Keratinocyte (primary cell): ENCODE data around the gene FGF8. TPM values are rescaled to one million over a fixed set of nuclear protein-coding genes. Genes with fewer than 3 reads are reported as not detected.

Experiments used
- DNase-seq: peaks from one replicate; pipeline ENCODE4 v3.0.0-alpha.2; 2011; ENCODE audit warnings: low read depth, missing footprints, low spot score
- FAIRE-seq: peaks from 2 replicates; lab custom pipeline; 2011; peaks lifted over from hg19 to GRCh38; lab: Jason Lieb, UNC
- H2AFZ ChIP-seq: 2 replicates; pipeline ENCODE4 v1.6.0; 2012; ENCODE audit warnings: low read length, control low read depth, inconsistent platforms; ENCODE audit not compliant: control insufficient read depth
- H3K27ac ChIP-seq: 2 replicates; pipeline ENCODE4 v1.5.1; 2011; ENCODE audit warnings: low read length; ENCODE audit not compliant: control insufficient read depth, insufficient read depth
- H3K27me3 ChIP-seq: 3 replicates; pipeline ENCODE4 v1.6.0; 2011; ENCODE audit warnings: low read length; ENCODE audit not compliant: control insufficient read depth, insufficient read depth; ENCODE audit errors: extremely low read depth
- H3K36me3 ChIP-seq, 2 experiments: 2 replicates in 1 of 2; 3 replicates in 1 of 2; pipeline ENCODE4 v1.5.1; 2011; ENCODE audit warnings: low read length in 2 of 2, mild to moderate bottlenecking in 1 of 2; ENCODE audit not compliant: control insufficient read depth in 2 of 2, insufficient read depth in 2 of 2; ENCODE audit errors: extremely low read depth in 1 of 2
- H3K4me1 ChIP-seq: 3 replicates; pipeline ENCODE4 v1.5.1; 2011; ENCODE audit warnings: low read length; ENCODE audit not compliant: control insufficient read depth, insufficient read depth; ENCODE audit errors: extremely low read depth
- H3K4me2 ChIP-seq: 3 replicates; pipeline ENCODE4 v1.6.0; 2011; ENCODE audit warnings: low read depth, low read length; ENCODE audit not compliant: control insufficient read depth, insufficient read depth; ENCODE audit errors: extremely low read depth
- H3K4me3 ChIP-seq, 3 experiments: fragments of 200-600 bp in 1 of 3; sonication (generic) in 1 of 3; 2 replicates in 2 of 3; 3 replicates in 1 of 3; pipeline ENCODE4 v1.5.1; 2011 to 2016; ENCODE audit warnings: low read length in 3 of 3, mild to moderate bottlenecking in 3 of 3, control low read depth in 2 of 3, inconsistent platforms in 1 of 3, low read depth in 1 of 3, mixed read lengths in 1 of 3, mixed run types in 1 of 3, moderate library complexity in 1 of 3; ENCODE audit not compliant: control insufficient read depth in 2 of 3, insufficient read depth in 2 of 3; ENCODE audit errors: extremely low read depth in 1 of 3
- H3K79me2 ChIP-seq: 2 replicates; pipeline ENCODE4 v1.6.0; 2012; ENCODE audit warnings: low read length; ENCODE audit not compliant: control insufficient read depth, insufficient read depth
- H3K9ac ChIP-seq: 3 replicates; pipeline ENCODE4 v1.6.0; 2011; ENCODE audit warnings: low read length; ENCODE audit not compliant: control insufficient read depth, insufficient read depth; ENCODE audit errors: extremely low read depth
- H3K9me1 ChIP-seq: 3 replicates; pipeline ENCODE4 v1.6.0; 2011; ENCODE audit warnings: low read length; ENCODE audit not compliant: control insufficient read depth, insufficient read depth; ENCODE audit errors: extremely low read depth
- H3K9me3 ChIP-seq: 2 replicates; pipeline ENCODE4 v1.5.1; 2012; ENCODE audit warnings: low read depth, low read length; ENCODE audit not compliant: control insufficient read depth
- H4K20me1 ChIP-seq: 3 replicates; pipeline ENCODE4 v1.6.0; 2011; ENCODE audit warnings: low read length; ENCODE audit not compliant: control insufficient read depth, insufficient read depth; ENCODE audit errors: extremely low read depth
- CTCF ChIP-seq, 3 experiments: IDR thresholded peaks in 1 of 3; conservative IDR thresholded peaks in 1 of 3; optimal IDR thresholded peaks in 1 of 3; 2 replicates in 2 of 3; 3 replicates in 1 of 3; pipeline versions ENCODE3 to v1.5.1; 2011; ENCODE audit warnings: low read length in 3 of 3, mild to moderate bottlenecking in 3 of 3, moderate library complexity in 2 of 3, control low read depth in 1 of 3, inconsistent platforms in 1 of 3; ENCODE audit not compliant: insufficient read depth in 2 of 3; ENCODE audit errors: extremely low read depth in 1 of 3
- EZH2 ChIP-seq: IDR thresholded peaks from one replicate; pipeline ENCODE4 v1.6.1; 2012; ENCODE audit warnings: inconsistent platforms, mild to moderate bottlenecking, low read length, moderate library complexity
- dilution Hi-C: fragments of 300-500 bp; cut with MboI; formaldehyde crosslinking; loops from one replicate; pipeline ENCODE4 v1.7.0; 2020; ENCODE audit warnings: low sequenced_read_pairs; ENCODE audit not compliant: extremely low pct_ligation_motif_present
- polyA plus RNA-seq, 5 experiments: library from polyadenylated mRNA; depleted of rRNA in 3 of 5; stranded (reverse) in 3 of 5; stranded (forward) in 1 of 5; unstranded in 1 of 5; fragments of >200 nt; gene quantifications; 1 replicate in 1 of 5; 2 replicates in 3 of 5; 3 replicates in 1 of 5; pipeline versions ENCODE4 v1.2.1 to v1.2.3, GENCODE V29; 2011 to 2012; ENCODE audit warnings: missing spikeins in 2 of 5, low read depth in 1 of 5, low replicate concordance in 1 of 5

FGF8 gene
- polyA plus RNA-seq, 1 donor (not counting 4 experiments of a cell fraction or from before 2014, with no cell fraction given) = not detected

- Histone ChIP-seq H3K9me3 (no peaks in the 10 kb centered on the region), H3K27ac (peak overlapping the region; percentile 97), H3K4me1 (peaks cover 20% of the 10 kb centered on the region), H2AFZ (peak overlapping the region; percentile 85), H3K79me2 (peaks cover 42% of the 10 kb centered on the region), H3K27me3 (no peaks in the 10 kb centered on the region), H4K20me1 (peaks cover 23% of the 10 kb centered on the region), H3K4me3 (peak overlapping the region; percentile 34 to 70 (median 64)), H3K4me2 (peak overlapping the region; percentile 97), H3K36me3 (peaks cover 0 to 2% of the 10 kb centered on the region in 2 experiments), H3K9ac (peak overlapping the region; percentile 97), H3K9me1 (peaks cover 2% of the 10 kb centered on the region)
- dilution Hi-C loops = no loop called here
- TF ChIP-seq EZH2 = no peak
- no peak for TF ChIP-seq CTCF (optimal IDR thresholded peaks at IDR 0.05 in 1 of 3, IDR thresholded peaks at IDR 0.05 in 1 of 3, conservative IDR thresholded peaks at IDR 0.05 in 1 of 3; ENCODE audit: extremely low read depth in 1 of 3, insufficient read depth in 2 of 3, low read length in 3 of 3)
- FAIRE-seq (no peak), DNase-seq (no peak)
Measured at GRCh38 chr10:101818872-101819633, 43.1 kb upstream of the FGF8 start.

DNA sequence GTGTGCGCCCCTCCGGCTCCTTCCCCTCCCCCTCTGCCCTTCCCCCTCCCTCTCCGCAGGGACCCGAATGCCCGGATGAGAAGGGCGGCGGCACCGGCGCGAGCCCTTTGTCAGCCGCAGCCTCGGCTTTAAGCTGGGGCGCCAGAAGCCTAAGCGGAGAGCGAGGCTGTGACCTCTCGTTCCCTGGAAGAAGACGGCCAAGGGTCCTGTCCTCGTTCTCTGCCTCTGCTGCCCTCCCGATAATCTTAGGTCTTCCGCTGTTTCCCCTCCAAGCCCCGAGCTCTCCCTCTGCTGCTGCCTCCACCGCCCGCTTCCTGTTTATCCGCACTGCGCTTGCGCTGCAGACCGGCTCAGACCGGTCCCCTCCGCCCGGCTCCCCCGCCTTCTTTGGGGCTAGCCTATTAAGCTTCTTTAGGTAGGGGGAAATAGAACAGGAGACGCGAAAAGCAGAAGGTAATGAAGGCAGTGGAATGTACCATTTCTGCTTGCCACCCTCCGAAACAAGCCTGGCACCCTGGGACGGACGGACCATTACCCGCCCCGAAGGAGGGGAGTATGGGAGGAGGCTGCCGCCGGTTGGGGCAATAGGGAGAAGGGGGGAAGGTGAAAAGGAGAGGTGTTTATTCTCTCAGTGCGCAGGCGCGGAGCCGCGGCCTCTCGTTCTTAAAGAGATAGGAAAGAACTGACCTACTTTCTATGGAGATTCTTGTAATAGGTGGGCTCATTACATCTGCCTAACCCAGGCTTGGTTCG, 42.4 kb upstream of the FGF8 start, which contains the start of gene OGA:
Gene OGA (minus strand): TSS at position 326 of the 753 bp plus-strand sequence. CDS start 422 bp downstream, outside the sequence.
- FAIRE-seq = peak; percentile 91
- Histone ChIP-seq H3K79me2 (peaks cover 49% of the 10 kb centered on the region), H3K27me3 (no peaks in the 10 kb centered on the region), H3K9me3 (no peaks in the 10 kb centered on the region), H2AFZ (peak within 1 kb of the TSS; percentile 85), H3K36me3 (peaks cover 0 to 2% of the 10 kb centered on the region in 2 experiments), H3K27ac (peak within 1 kb of the TSS; percentile 97), H3K9ac (peak within 1 kb of the TSS; percentile 97), H3K4me1 (peaks cover 22% of the 10 kb centered on the region), H4K20me1 (peaks cover 24% of the 10 kb centered on the region), H3K9me1 (peaks cover 2% of the 10 kb centered on the region), H3K4me2 (peak within 1 kb of the TSS; percentile 97), H3K4me3 (peak within 1 kb of the TSS; percentile 83 to 92 (median 90))
- TF ChIP-seq EZH2 (no peak), CTCF (optimal IDR thresholded peaks at IDR 0.05 in 1 of 3, IDR thresholded peaks at IDR 0.05 in 1 of 3, conservative IDR thresholded peaks at IDR 0.05 in 1 of 3; ENCODE audit: extremely low read depth in 1 of 3, insufficient read depth in 2 of 3, low read length in 3 of 3) (no peak)
- DNase-seq = peak; percentile 98
- dilution Hi-C loops = no loop called here
